Measurements from ENCODE around the gene TBXA2R.
"Not testable (repeated sequence)": the region's sequence is repeated elsewhere in the genome, so short reads cannot be mapped to it uniquely, and the experiment has no call there.

Gene TBXA2R

GRCh38 chr19:3606690-3607289 lies at the start of gene TBXA2R:
Gene TBXA2R (minus strand): TSS chr19:3606875. CDS start chr19:3600634, 6,241 bp downstream.
- no peak for DNase-seq

DNA sequence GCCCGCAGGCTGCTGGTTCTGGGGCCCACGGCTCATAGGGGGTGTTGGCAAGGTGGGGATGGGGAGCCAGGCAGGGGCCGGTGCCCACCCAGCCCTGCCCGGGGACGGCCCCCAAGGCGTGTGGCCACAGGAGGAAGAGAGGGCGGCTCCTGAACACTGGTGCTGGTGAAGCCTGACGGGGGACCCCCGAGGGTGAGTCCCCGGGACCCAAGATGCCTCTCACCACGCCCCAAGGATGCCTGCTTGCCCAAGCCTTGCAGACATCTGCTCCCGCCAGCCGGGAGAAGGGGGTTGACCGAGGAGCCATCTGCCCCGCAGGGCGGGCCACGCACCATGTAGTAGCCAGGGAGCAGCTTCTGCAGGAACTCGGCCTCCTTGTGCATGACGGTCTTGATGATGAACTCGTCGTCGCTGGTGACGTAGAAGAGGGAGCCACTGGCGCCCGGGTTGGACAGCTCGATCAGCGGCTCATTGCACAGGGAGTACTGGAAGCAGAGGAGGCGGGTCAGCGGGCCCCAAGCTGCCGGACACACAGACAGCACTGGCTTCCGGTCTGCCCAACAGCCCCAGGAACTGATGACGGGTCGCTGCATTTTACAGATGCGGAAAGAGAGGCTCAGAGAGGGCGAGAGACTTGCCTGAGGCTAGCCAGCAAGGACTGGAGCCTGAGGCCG lies 49.5 kb upstream of the TBXA2R start:
- no peak for DNase-seq

- DNase-seq, result no peak
These were observed 48.9 kb upstream of the TBXA2R start for GRCh38 chr19:3655402-3656072.

DNA sequence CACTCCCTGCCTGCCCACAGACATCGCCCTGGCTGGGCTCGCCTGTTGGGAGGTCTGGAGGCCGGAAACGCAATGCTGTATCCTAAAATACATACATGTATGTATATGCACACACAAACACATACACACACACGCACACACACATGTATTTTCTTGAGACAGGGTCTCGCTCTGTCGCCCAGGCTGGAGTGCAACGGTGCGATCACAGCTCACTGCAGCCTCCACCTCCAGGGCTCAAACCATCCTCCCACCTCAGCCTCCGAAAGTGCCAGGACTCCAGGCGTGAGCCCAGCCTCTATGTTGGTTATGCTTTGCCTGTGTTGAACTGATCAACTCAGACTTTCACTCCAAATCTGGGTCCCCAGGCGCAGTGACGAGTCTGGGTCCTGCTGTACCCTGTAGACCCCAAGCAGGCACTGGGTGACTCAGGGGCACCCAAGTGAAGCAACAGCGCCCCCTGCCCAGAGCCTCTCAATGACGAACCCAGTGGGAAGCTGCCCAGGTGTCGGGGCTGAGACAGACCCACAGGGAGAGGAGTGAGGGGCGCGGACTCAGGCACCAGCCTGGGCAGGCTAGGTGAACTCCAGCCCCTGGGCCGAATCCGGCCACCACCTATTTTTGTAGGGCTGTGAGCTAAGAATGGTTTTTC lies 47.3 kb upstream of the TBXA2R start:
- DNase-seq, result no peak

DNA sequence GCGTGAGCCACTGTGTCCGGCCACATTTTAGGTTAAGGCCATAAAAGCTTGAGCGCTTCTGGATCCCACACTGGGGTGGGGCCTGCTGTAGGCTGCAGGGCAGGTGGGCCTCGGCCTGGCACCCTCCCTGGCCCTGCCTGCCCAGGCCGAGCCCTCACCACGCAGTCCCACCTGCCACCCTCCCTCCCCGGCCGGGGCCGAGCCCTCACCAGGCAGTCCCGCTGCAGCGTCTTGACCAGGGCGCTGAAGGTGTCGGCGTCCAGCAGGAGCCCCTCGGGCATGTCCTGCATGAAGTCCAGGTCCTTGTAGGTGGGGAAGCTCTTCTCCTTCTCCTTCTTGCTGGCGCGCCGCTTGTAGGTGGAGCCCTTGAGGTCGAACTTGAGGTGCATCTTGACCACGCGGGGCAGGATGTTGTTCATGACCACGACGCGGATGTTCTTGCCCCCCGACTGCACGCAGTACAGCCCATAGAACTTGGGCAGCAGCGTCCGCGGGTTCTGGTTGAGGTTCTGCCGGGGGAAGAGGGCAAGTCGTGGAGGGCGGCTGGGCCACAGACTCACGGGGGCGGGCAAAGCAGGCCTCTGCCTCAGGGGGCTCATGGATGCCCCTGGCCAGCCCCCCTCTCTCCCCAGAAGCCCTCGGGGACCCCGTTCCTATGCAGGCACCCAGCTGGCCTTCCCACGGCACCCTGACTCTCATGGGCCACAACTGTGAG lies 46.6 kb upstream of the TBXA2R start:
- DNase-seq, result no peak

GRCh38 chr19:3652422-3652821 lies 45.7 kb upstream of the TBXA2R start:
- no peak for DNase-seq

DNA sequence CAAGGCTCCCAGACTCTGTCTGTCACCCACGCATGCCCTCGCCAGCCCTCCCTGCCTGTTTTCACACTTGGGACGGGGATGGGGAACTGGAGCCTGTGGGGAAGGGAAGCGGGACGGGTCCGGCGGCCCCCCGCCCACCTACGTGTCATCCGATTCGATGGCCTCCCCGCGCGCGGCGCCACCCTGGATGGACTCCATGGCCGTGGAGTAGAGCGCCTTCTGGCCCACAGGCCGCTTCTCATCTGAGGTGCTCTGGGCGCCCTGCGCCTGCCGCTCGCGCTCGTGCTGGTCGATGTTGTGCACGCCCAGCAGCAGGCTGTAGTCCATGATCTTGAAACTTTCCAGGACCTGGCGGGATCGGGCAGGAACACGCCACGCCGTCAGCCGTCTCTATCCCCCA lies 45.0 kb upstream of the TBXA2R start:
- no peak for DNase-seq

GRCh38 chr19:3649888-3650287 lies 43.2 kb upstream of the TBXA2R start:
- DNase-seq, result no peak

- no peak for DNase-seq
These were observed 41.6 kb upstream of the TBXA2R start for GRCh38 chr19:3648037-3648905.

GRCh38 chr19:3647102-3647501 lies 40.4 kb upstream of the TBXA2R start:
- not testable (repeated sequence) for DNase-seq

GRCh38 chr19:3646336-3647092 lies 39.8 kb upstream of the TBXA2R start:
- no peak for DNase-seq

- no peak for DNase-seq
These were observed 39.1 kb upstream of the TBXA2R start for GRCh38 chr19:3645726-3646125.

GRCh38 chr19:3645067-3645396 lies 38.4 kb upstream of the TBXA2R start:
- no peak for DNase-seq

- DNase-seq, result no peak
These were observed 37.8 kb upstream of the TBXA2R start for GRCh38 chr19:3644351-3645066.

GRCh38 chr19:3643674-3644313 lies 37.1 kb upstream of the TBXA2R start:
- DNase-seq, result no peak

- DNase-seq, result no peak
These were observed 36.5 kb upstream of the TBXA2R start for GRCh38 chr19:3642987-3643673.

DNA sequence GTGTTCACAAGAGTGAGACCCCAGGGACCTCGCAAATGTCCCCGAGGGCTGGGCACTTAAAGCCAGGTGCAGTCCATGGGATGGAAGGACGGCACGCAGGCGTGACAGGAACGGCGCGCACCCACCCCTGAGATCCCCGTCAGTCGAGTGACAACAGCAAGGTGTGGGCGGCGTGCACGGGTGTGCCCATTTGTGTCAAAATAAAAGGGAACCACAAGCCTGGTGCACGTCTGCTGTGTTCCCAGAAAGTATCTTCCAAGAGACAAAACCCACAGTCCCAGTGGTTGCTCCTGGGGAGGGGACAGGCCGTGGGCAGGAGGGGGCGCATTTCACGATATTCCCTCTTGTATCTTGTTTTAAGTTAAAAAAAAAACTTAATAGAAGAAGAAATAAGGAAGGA lies 35.6 kb upstream of the TBXA2R start:
- no peak for DNase-seq

- no peak for DNase-seq
These were observed 35.0 kb upstream of the TBXA2R start for GRCh38 chr19:3641515-3642269.

- no peak for DNase-seq
These were observed 32.8 kb upstream of the TBXA2R start for GRCh38 chr19:3639479-3639878.
